ENCODE results near the gene OSBPL2. TPM values are rescaled to one million over a fixed set of nuclear protein-coding genes. Genes with fewer than 3 reads are reported as not detected.

OSBPL2 gene
- total and polyA plus RNA-seq, 10 donors = 9.2 to 81.7 (median 48.4) TPM

DNA sequence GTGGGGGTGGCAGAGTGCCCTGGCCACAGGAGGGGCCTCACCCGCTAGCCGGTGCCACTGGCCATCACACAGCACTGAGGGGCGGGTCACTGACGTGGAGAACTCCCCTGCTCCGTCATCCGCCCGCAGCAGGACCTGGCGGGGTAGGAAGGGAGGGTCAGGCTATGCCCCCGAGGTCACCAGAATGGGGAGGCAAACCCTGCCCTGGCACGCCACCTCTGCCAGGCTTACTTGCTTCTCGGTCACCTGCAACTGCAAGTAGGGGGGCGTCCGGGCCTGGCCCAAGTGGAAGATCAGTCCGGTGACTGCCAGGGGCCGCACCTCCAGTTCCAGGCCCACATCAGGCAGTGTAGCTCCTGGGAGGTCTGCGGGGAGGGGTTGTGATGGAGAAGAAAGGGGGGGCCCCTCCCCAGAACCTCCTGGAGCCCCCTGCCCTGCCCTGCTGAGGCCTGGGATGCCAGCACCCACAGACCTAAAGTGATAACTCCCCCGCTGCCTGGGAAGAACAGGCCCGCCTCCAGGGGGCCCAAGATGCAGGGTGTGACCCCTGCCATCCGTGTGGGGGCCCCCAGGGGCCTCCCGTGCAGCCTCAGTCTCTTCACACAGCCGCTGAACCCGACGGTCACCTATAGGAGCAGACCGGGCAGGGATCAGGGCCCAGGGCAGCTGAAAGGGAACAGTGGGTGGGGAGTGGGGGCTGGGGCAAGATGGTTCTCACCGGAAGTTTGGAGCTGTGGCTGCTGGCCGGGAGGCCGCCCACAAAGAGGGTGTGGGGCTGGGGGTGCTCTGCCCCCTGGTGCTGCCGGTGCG lies 71.8 kb downstream of the OSBPL2 start:
- no peak for DNase-seq
- peak overlapping the region in 6 of 8 donors; percentile 1 to 71 (median 62) for H3K27ac ChIP-seq
- H3K4me1 ChIP-seq = peaks cover 7 to 59% (median 28%) of the 10 kb centered on the region in 6 donors
- intact Hi-C loops (cut with DNase I; ENCODE audit: low total_unique reads) = no loop called here
- TF ChIP-seq POLR2A (IDR thresholded peaks at IDR 0.05) (no peak), POLR2AphosphoS5 (IDR thresholded peaks at IDR 0.05) (no peak)
- TF ChIP-seq, protein P1, sequence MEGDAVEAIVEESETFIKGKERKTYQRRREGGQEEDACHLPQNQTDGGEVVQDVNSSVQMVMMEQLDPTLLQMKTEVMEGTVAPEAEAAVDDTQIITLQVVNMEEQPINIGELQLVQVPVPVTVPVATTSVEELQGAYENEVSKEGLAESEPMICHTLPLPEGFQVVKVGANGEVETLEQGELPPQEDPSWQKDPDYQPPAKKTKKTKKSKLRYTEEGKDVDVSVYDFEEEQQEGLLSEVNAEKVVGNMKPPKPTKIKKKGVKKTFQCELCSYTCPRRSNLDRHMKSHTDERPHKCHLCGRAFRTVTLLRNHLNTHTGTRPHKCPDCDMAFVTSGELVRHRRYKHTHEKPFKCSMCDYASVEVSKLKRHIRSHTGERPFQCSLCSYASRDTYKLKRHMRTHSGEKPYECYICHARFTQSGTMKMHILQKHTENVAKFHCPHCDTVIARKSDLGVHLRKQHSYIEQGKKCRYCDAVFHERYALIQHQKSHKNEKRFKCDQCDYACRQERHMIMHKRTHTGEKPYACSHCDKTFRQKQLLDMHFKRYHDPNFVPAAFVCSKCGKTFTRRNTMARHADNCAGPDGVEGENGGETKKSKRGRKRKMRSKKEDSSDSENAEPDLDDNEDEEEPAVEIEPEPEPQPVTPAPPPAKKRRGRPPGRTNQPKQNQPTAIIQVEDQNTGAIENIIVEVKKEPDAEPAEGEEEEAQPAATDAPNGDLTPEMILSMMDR (IDR thresholded peaks at IDR 0.05 in 8 of 11, conservative IDR thresholded peaks at IDR 0.05 in 3 of 11) = no peak
- 68 to 81% (median 77%) methylated on average over 13 to 29 of the region's 29 CpGs for WGBS, 5 donors
- H3K27me3 ChIP-seq (replicated peaks in 1 of 7) = no peaks in the 10 kb centered on the region
- peak overlapping the region in 5 of 8 donors; percentile 4 to 28 (median 9) for H3K4me3 ChIP-seq
- peaks cover 0 to 98% (median 69%) of the 10 kb centered on the region in 6 donors for H3K36me3 ChIP-seq
- no peaks in the 10 kb centered on the region for H3K9me3 ChIP-seq

DNA sequence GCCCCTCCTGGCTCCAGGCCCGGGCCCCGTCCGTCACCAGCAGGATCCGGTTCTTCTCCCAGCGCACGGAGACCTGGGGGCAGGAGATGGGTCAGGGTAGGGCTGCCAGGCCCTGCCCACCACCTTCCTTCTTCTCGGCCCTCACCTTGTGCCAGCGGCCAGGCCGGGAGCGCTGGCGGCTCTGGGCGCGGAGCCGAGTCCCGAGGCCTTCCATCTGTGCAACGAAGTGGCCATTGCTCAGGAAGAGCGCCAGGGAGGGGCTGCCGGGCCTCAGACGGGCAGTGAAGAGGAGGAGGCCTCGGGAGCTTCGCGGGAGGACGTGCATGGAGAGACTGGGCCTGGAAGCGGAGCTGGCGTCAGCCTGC lies 72.4 kb downstream of the OSBPL2 start:
- H3K27me3 ChIP-seq (replicated peaks in 1 of 7) = no peaks in the 10 kb centered on the region
- no peaks in the 10 kb centered on the region for H3K9me3 ChIP-seq
- H3K4me3 ChIP-seq = peak overlapping the region in 5 of 8 donors; percentile 4 to 28 (median 9)
- 61 to 76% (median 72%) methylated on average over 18 to 25 of the region's 25 CpGs for WGBS, 5 donors
- H3K4me1 ChIP-seq = peaks cover 1 to 54% (median 22%) of the 10 kb centered on the region in 6 donors
- intact Hi-C loops (cut with DNase I; ENCODE audit: low total_unique reads) = no loop called here
- DNase-seq = no peak
- peak in 2 of 3 donors; percentile 51 to 74 for TF ChIP-seq POLR2AphosphoS5 (IDR thresholded peaks at IDR 0.05)
- TF ChIP-seq, protein P1 (IDR thresholded peaks at IDR 0.05 in 8 of 11, conservative IDR thresholded peaks at IDR 0.05 in 3 of 11) = no peak
- no peak for TF ChIP-seq POLR2A (IDR thresholded peaks at IDR 0.05)
- H3K36me3 ChIP-seq = peaks cover 0 to 98% (median 68%) of the 10 kb centered on the region in 6 donors
- peak overlapping the region in 6 of 8 donors; percentile 1 to 71 (median 62) for H3K27ac ChIP-seq

DNA sequence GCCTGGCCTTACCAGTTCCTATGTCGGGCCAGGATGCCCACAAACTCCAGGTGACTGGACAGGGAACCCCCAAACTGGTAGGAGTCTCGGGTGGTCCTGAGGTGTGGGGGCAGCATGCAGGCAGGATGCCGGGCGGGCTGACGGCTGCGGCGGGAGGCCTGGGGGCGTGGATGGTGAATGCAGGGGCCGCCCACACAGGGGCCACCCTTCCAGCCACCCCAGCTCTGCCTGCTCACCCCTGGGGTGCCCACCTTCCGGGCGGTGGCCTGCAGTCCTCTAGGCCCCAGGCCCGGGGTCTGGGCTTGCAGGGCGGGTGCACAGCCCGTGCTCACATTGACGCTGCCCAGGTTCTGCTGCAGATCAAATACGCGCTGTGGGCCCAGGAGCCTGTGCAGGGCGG lies 72.8 kb downstream of the OSBPL2 start:
- H3K4me1 ChIP-seq = peaks cover 0 to 49% (median 19%) of the 10 kb centered on the region in 6 donors
- peaks cover 0 to 98% (median 68%) of the 10 kb centered on the region in 6 donors for H3K36me3 ChIP-seq
- H3K4me3 ChIP-seq = peak overlapping the region in 3 of 8 donors; percentile 9 to 28 (median 22)
- TF ChIP-seq, protein P1 (IDR thresholded peaks at IDR 0.05 in 8 of 11, conservative IDR thresholded peaks at IDR 0.05 in 3 of 11) = no peak
- TF ChIP-seq POLR2AphosphoS5 (IDR thresholded peaks at IDR 0.05) (no peak), POLR2A (IDR thresholded peaks at IDR 0.05) (no peak)
- H3K9me3 ChIP-seq = no peaks in the 10 kb centered on the region
- WGBS, 5 donors = 85 to 97% (median 86%) methylated on average over 11 to 18 of the region's 18 CpGs
- H3K27ac ChIP-seq = peak overlapping the region in 5 of 8 donors; percentile 57 to 71 (median 64)
- no peak for DNase-seq
- intact Hi-C loops (cut with DNase I; ENCODE audit: low total_unique reads) = no loop called here
- no peaks in the 10 kb centered on the region for H3K27me3 ChIP-seq (replicated peaks in 1 of 7)

Measured in spleen (tissue), 11 donors.